ENCODE results near the gene GDF3. TPM values are rescaled to one million over a fixed set of nuclear protein-coding genes. Genes with fewer than 3 reads are reported as not detected.

Gene GDF3
- 0.64 TPM for total RNA-seq

GRCh38 chr12:7695566-7696197 is at the start of gene GDF3:
TSS of gene GDF3 (minus strand) at chr12:7695775. CDS start at chr12:7695728, 47 bp downstream.

GRCh38 chr12:7711133-7711532 is 15.6 kb upstream of the GDF3 start, which contains the start of gene DPPA3:
TSS of gene DPPA3 (plus strand) at chr12:7711433. CDS start at chr12:7711571, 138 bp downstream.

Other genes with a start within 250 kb of the GDF3 start
- 18.8 TPM for gene CD163, start 192.0 kb downstream of the GDF3 start, total RNA-seq
- gene APOBEC1, start 29.9 kb downstream of the GDF3 start, total RNA-seq: not detected
- not detected for gene DPPA3, start 15.7 kb upstream of the GDF3 start, total RNA-seq
- gene CLEC4C, start 51.6 kb upstream of the GDF3 start, total RNA-seq: 0.29 TPM
- gene NANOGNB, start 69.4 kb upstream of the GDF3 start, total RNA-seq: not detected
- gene NANOG, start 93.6 kb upstream of the GDF3 start, total RNA-seq: 0.06 TPM
- 0.64 TPM for gene SLC2A14, start 177.1 kb upstream of the GDF3 start, total RNA-seq
- gene SLC2A3, start 240.4 kb upstream of the GDF3 start, total RNA-seq: 150 TPM

Measured in metanephros (tissue), 1 donor.